Superior temporal gyrus (tissue), 1 donor: ENCODE measurements around the gene SAP130.

Experiments used
- DNase-seq: peaks from one replicate; pipeline ENCODE4 v3.0.0-alpha.2; 2016; ENCODE audit errors: extremely low spot score

SAP130 gene

DNA sequence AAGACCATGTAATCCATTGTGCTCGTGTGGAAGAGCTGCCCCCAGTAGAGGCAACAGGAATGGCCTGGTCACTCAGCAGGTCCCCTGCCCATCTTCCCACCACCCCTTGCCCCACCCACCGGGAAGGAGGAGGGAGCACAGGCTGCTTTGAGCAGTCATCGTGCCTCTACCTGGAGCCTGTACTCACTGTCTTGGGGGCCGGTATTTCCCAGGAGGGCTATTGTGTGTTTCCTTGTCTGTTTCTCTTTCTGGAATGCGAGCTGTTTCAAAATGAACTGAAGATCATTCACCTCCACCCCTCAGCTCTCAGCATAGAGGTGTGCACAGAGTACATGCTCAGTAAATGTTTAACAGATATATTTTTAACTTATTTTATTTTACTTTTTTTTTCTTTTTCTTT is 134.4 kb downstream of the SAP130 start:
- no peak for DNase-seq

GRCh38 chr2:127893033-127893432 is 134.8 kb downstream of the SAP130 start:
- DNase-seq, result no peak

GRCh38 chr2:127891811-127892210 is 136.0 kb downstream of the SAP130 start:
- peak; percentile 29 for DNase-seq
